ENCODE measurements around the gene EPO. TPM values are rescaled to one million over a fixed set of nuclear protein-coding genes. Genes with fewer than 3 reads are reported as not detected.

Gene EPO
- total RNA-seq, 1 experiment from 2014 or later: 0.30 TPM

DNA sequence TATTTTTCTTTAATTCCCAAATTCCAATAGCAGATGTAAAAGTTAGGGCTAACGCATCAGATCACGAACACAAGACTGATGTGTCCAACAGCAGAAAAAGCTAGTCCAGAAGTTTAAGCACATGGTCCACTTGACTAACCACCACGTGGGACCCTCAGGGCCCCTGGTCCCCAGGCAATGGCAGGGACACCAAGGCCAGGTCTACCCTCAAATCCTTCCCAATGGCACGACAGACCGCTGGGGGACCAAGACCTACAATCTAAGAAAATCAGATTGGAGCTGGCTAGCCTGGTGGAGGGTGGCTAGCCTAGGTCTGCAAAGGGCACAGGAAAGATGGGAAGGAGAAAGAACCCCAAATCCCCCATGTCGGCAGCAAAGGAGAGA is 27.7 kb upstream of the EPO start:
- Histone ChIP-seq H2AFZ (ENCODE audit: low read depth, low read length, poor library complexity, severe bottlenecking) (no peak overlapping the region), H3K79me2 (ENCODE audit: insufficient read depth, low read length) (peaks cover 61% of the 10 kb centered on the region), H3K4me2 (ENCODE audit: low read length) (peak overlapping the region; percentile 74), H3K4me3 (replicated peaks in 1 of 2; ENCODE audit: low read depth in 1 of 2, low read length in 2 of 2) (peak overlapping the region; percentile 87 to 89), H3K9me2 (ENCODE audit: insufficient read depth) (no peaks in the 10 kb centered on the region), H4K20me1 (ENCODE audit: insufficient read depth) (no peaks in the 10 kb centered on the region), H3K27ac (ENCODE audit: low read depth, low read length) (peak overlapping the region; percentile 90; the same call in 1 of the 2 replicates), H3K27me3 (ENCODE audit: insufficient read depth, low read length) (no peaks in the 10 kb centered on the region), H3K36me3 (ENCODE audit: control insufficient read depth in 1 of 2, insufficient read depth in 2 of 2, low read length in 2 of 2) (peaks cover 10 to 15% of the 10 kb centered on the region in 2 experiments; a peak in 3 of 4 replicates), H3K4me1 (ENCODE audit: control insufficient read depth in 1 of 2, insufficient read depth in 2 of 2, low read length in 2 of 2) (peaks cover 18 to 33% of the 10 kb centered on the region in 2 experiments; a peak in 3 of 4 replicates), H3K9ac (ENCODE audit: low read length) (peak overlapping the region; percentile 92), H3K9me3 (ENCODE audit: control insufficient read depth in 1 of 2, insufficient read depth in 1 of 2, low read depth in 1 of 2, low read length in 2 of 2) (no peaks in the 10 kb centered on the region)
- BruUV-seq (replicated peaks): no TSS peak
- ChIA-PET POLR2A (no interaction called here), RAD21 (ENCODE audit: low non-redundant PET in 1 of 2, low total read pairs in 2 of 2, uncharacterized antibody in 2 of 2, unreplicated experiment in 2 of 2) (no interaction called here), CTCF (interaction anchor here (1.2 to 5.1 kb wide), 6 partner anchors 10 to 133 kb away, joined by 3 to 25 read pairs (median 4); partner anchors contain the start of gene POP7)
- no peak for DNase-seq (ENCODE audit: low read depth, low spot score)
- intact Hi-C loops (cut with micrococcal nuclease): loop anchor here (5.0 kb wide), 1 partner anchor 60 kb away; no protein-coding TSS in a partner anchor
- no peak for ATAC-seq
- no peak for TF ChIP-seq POLR2A (IDR thresholded peaks at IDR 0.05; ENCODE audit: borderline replicate concordance, extremely low read depth, insufficient read depth, insufficient read length)
- TF ChIP-seq ZFX (IDR thresholded peaks at IDR 0.05): no peak
- no peak for TF ChIP-seq RAD21 (IDR thresholded peaks at IDR 0.05; ENCODE audit: low read depth)
- no peak for TF ChIP-seq EGR1 (IDR thresholded peaks at IDR 0.05; ENCODE audit: low read depth)
- no peak for TF ChIP-seq EZH2phosphoT487 (IDR thresholded peaks at IDR 0.05; ENCODE audit: borderline replicate concordance)
- no peak for TF ChIP-seq TCF7L2 (IDR thresholded peaks at IDR 0.05; ENCODE audit: borderline replicate concordance, extremely low read depth, insufficient read depth, insufficient read length)
- TF ChIP-seq CEBPB (IDR thresholded peaks at IDR 0.05; ENCODE audit: low read depth): no peak
- TF ChIP-seq SIN3A (IDR thresholded peaks at IDR 0.05; ENCODE audit: low read depth): no peak

DNA sequence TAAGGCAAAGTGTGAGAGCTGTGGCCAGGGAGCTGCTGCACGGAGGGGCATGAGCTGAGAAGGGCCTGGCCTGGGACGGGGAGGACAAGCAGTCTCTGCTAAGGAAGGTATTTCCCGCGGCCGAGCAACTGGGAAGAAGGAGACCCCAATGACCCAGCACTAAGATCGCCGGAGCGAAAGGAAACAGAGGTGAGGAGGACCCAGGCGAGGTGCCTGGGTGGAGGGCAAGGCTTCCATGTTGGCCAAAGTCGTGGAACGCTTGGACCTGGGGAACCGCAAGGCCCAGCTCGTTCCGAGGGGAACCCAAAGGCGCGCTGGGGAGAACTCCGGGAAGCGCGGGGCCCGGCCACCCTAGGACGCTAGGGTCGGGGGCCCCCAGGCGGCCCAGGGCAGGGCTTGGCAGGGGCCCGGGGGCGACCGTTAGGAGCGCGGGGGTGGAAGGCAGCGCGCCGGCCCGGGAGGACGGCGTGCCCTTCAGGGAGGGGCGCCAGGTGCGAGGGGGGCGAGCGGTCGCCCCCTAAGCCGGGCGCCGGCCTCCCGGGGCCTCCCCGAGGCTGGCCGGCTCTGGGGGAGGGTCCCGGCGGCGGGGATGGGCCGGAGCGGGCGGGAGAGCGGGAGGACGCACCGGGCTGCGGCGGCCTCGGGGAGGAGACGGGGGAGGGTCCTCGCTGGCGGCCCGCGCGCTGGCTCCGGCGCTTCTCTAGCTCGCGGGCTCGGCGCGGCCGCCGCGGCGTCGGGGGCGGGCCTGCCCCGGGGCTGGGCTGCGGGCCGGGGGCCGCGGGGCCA is 26.8 kb upstream of the EPO start:
- ChIA-PET CTCF (interaction anchor here (0.6 to 5.1 kb wide), 7 partner anchors 9 to 225 kb away, joined by 3 to 25 read pairs (median 3); partner anchors contain the start of genes MOSPD3 and POP7), POLR2A (interaction anchor here (0.7 to 1.6 kb wide), 3 partner anchors 12 to 214 kb away, joined by 3 read pairs; partner anchors contain the start of genes FBXO24, LRCH4, POP7 and TSC22D4), RAD21 (ENCODE audit: low non-redundant PET in 1 of 2, low total read pairs in 2 of 2, uncharacterized antibody in 2 of 2, unreplicated experiment in 2 of 2) (no interaction called here)
- ATAC-seq (peak; percentile 46), DNase-seq (ENCODE audit: low read depth, low spot score) (no peak)
- Histone ChIP-seq H3K4me3 (replicated peaks in 1 of 2; ENCODE audit: low read depth in 1 of 2, low read length in 2 of 2) (peak overlapping the region; percentile 87 to 89), H2AFZ (ENCODE audit: low read depth, low read length, poor library complexity, severe bottlenecking) (no peak overlapping the region), H3K27ac (ENCODE audit: low read depth, low read length) (peak overlapping the region; percentile 90), H3K9me3 (ENCODE audit: control insufficient read depth in 1 of 2, insufficient read depth in 1 of 2, low read depth in 1 of 2, low read length in 2 of 2) (no peaks in the 10 kb centered on the region), H3K9ac (ENCODE audit: low read length) (peak overlapping the region; percentile 92), H3K4me2 (ENCODE audit: low read length) (peak overlapping the region; percentile 74), H3K79me2 (ENCODE audit: insufficient read depth, low read length) (peaks cover 52% of the 10 kb centered on the region), H3K36me3 (ENCODE audit: control insufficient read depth in 1 of 2, insufficient read depth in 2 of 2, low read length in 2 of 2) (peaks cover 2 to 7% of the 10 kb centered on the region in 2 experiments; a peak in 2 of 4 replicates), H3K27me3 (ENCODE audit: insufficient read depth, low read length) (no peaks in the 10 kb centered on the region), H3K4me1 (ENCODE audit: control insufficient read depth in 1 of 2, insufficient read depth in 2 of 2, low read length in 2 of 2) (peaks cover 18 to 33% of the 10 kb centered on the region in 2 experiments; a peak in 3 of 4 replicates), H4K20me1 (ENCODE audit: insufficient read depth) (no peaks in the 10 kb centered on the region), H3K9me2 (ENCODE audit: insufficient read depth) (no peaks in the 10 kb centered on the region)
- BruUV-seq (replicated peaks): no TSS peak
- intact Hi-C loops (cut with micrococcal nuclease): loop anchor here (5.0 kb wide), 1 partner anchor 61 kb away; no protein-coding TSS in a partner anchor
- peak; percentile 65; the same call in 1 of the 2 replicates for TF ChIP-seq ZFX (IDR thresholded peaks at IDR 0.05)
- TF ChIP-seq POLR2A (IDR thresholded peaks at IDR 0.05; ENCODE audit: borderline replicate concordance, extremely low read depth, insufficient read depth, insufficient read length): no peak
